Prostate gland (tissue), 2 donors: ENCODE measurements around the gene BGLAP. TPM values are rescaled to one million over a fixed set of nuclear protein-coding genes. Genes with fewer than 3 reads are reported as not detected.

Experiments used
- DNase-seq: peaks from one replicate; pipeline ENCODE4 v3.0.0-alpha.2; 2019; ENCODE audit warnings: low spot score
- H3K27ac ChIP-seq, 2 donors: fragments of 200-600 bp; sonication (generic); 2 replicates each; pipeline ENCODE4 v1.5.1; 2017 to 2019
- H3K27me3 ChIP-seq: fragments of 200-600 bp; sonication (generic); replicated peaks from 2 replicates; pipeline ENCODE4 v1.5.1; 2019; ENCODE audit not compliant: insufficient read depth
- H3K36me3 ChIP-seq, 2 donors: fragments of 200-600 bp; sonication (generic); 1 replicate in 1 of 2; 2 replicates in 1 of 2; pipeline versions ENCODE4 v1.5.1 to v1.8.1; 2017 to 2019
- H3K4me1 ChIP-seq: fragments of 200-600 bp; sonication (generic); replicated peaks from 2 replicates; pipeline ENCODE4 v1.5.1; 2019
- H3K4me3 ChIP-seq, 2 donors: fragments of 200-600 bp; sonication (generic); 2 replicates each; pipeline ENCODE4 v1.5.1; 2017 to 2019
- H3K9me3 ChIP-seq: fragments of 200-600 bp; sonication (generic); 2 replicates; pipeline ENCODE4 v1.5.1; 2017
- CTCF ChIP-seq, 4 experiments: fragments of 200-600 bp in 2 of 4; fragments of 450-650 bp in 2 of 4; sonication (generic) in 2 of 4; IDR thresholded peaks; 1 replicate in 3 of 4; 2 replicates in 1 of 4; pipeline ENCODE4 v1.5.1; 2016 to 2019; ENCODE audit warnings: antibody characterized with exemption in 4 of 4, mild to moderate bottlenecking in 2 of 4, moderate library complexity in 2 of 4
- POLR2A ChIP-seq: fragments of 450-650 bp; IDR thresholded peaks from one replicate; pipeline ENCODE4 v1.6.1; 2016; ENCODE audit warnings: antibody characterized with exemption, mild to moderate bottlenecking
- POLR2AphosphoS5 ChIP-seq: sonication (generic); formaldehyde crosslinking; IDR thresholded peaks from one replicate; pipeline ENCODE4 v1.6.1; 2017; ENCODE audit warnings: antibody characterized with exemption
- WGBS: methylation state at CpG from one replicate; pipeline ENCODE4 v1.1.5; 2018; 5-methylcytosine and 5-hydroxymethylcytosine counted together
- intact Hi-C: fragments of 100-400 bp; cut with DNase I; formaldehyde crosslinking; loops from one replicate; pipeline ENCODE4 v1.14.2; 2022
- total RNA-seq, 2 donors: library from RNA; depleted of rRNA; stranded (reverse); fragments of >200 nt; gene quantifications; one replicate each; pipeline ENCODE4 v1.1.0, GENCODE V29; 2016

Gene BGLAP
- total RNA-seq, 2 donors from 2014 or later: 1.8 to 5.7 TPM

- Histone ChIP-seq H3K4me1 (peaks cover 13% of the 10 kb centered on the region), H3K4me3 (no peak overlapping the region), H3K36me3 (peaks cover 0 to 4% of the 10 kb centered on the region in 2 donors), H3K27ac (peak overlapping the region; percentile 3 to 18), H3K27me3 (no peaks in the 10 kb centered on the region), H3K9me3 (no peaks in the 10 kb centered on the region)
- TF ChIP-seq CTCF (IDR thresholded peaks at IDR 0.05) (no peak), POLR2AphosphoS5 (peak; percentile 81), POLR2A (no peak)
- WGBS: 3% methylated on average over 2 of the region's 2 CpGs
- intact Hi-C loops: no loop called here
- DNase-seq: peak; percentile 44
Measured at GRCh38 chr1:156217871-156218270, 24.1 kb upstream of the BGLAP start.

- intact Hi-C loops: no loop called here
- Histone ChIP-seq H3K4me3 (no peak overlapping the region), H3K4me1 (peaks cover 3% of the 10 kb centered on the region), H3K9me3 (no peaks in the 10 kb centered on the region), H3K27me3 (no peaks in the 10 kb centered on the region), H3K27ac (no peak overlapping the region), H3K36me3 (peaks cover 0 to 4% of the 10 kb centered on the region in 2 donors)
- no peak for DNase-seq
- WGBS: 92% methylated on average over 9 of the region's 9 CpGs
- TF ChIP-seq POLR2AphosphoS5: no peak
- no peak for TF ChIP-seq CTCF (IDR thresholded peaks at IDR 0.05)
- TF ChIP-seq POLR2A: no peak
Measured at GRCh38 chr1:156220226-156220625, 21.8 kb upstream of the BGLAP start.

GRCh38 chr1:156221986-156222692 is 19.8 kb upstream of the BGLAP start:
- Histone ChIP-seq H3K4me3 (no peak overlapping the region), H3K9me3 (no peaks in the 10 kb centered on the region), H3K27ac (no peak overlapping the region), H3K4me1 (peaks cover 3% of the 10 kb centered on the region), H3K36me3 (peaks cover 0 to 4% of the 10 kb centered on the region in 2 donors), H3K27me3 (no peaks in the 10 kb centered on the region)
- TF ChIP-seq POLR2A (no peak), POLR2AphosphoS5 (no peak), CTCF (IDR thresholded peaks at IDR 0.05) (no peak)
- no peak for DNase-seq
- WGBS: 94% methylated on average over 13 of the region's 13 CpGs
- intact Hi-C loops: no loop called here

- Histone ChIP-seq H3K4me3 (no peak overlapping the region), H3K4me1 (no peaks in the 10 kb centered on the region), H3K9me3 (no peaks in the 10 kb centered on the region), H3K27ac (no peak overlapping the region), H3K36me3 (peaks cover 0 to 4% of the 10 kb centered on the region in 2 donors), H3K27me3 (no peaks in the 10 kb centered on the region)
- no peak for TF ChIP-seq CTCF (IDR thresholded peaks at IDR 0.05)
- no peak for TF ChIP-seq POLR2A
- no peak for TF ChIP-seq POLR2AphosphoS5
- no peak for DNase-seq
- intact Hi-C loops: loop anchor here (5.0 kb wide), 2 partner anchors 78 to 133 kb away; no protein-coding TSS in a partner anchor
- WGBS: 14% methylated on average over 2 of the region's 2 CpGs
Measured at GRCh38 chr1:156225677-156226014, 16.3 kb upstream of the BGLAP start.

GRCh38 chr1:156226116-156226538 is 15.9 kb upstream of the BGLAP start:
- Histone ChIP-seq H3K9me3 (no peaks in the 10 kb centered on the region), H3K27ac (no peak overlapping the region), H3K4me3 (no peak overlapping the region), H3K27me3 (no peaks in the 10 kb centered on the region), H3K36me3 (peaks cover 0 to 4% of the 10 kb centered on the region in 2 donors), H3K4me1 (no peaks in the 10 kb centered on the region)
- no peak for TF ChIP-seq POLR2A
- TF ChIP-seq POLR2AphosphoS5: no peak
- TF ChIP-seq CTCF (IDR thresholded peaks at IDR 0.05): no peak
- 71% methylated on average over 2 of the region's 2 CpGs for WGBS
- no peak for DNase-seq
- intact Hi-C loops: loop anchor here (5.0 kb wide), 2 partner anchors 79 to 134 kb away; no protein-coding TSS in a partner anchor
